PFSK-1 (cell line): Measurements from ENCODE around the gene CCDC30.
A peak's percentile ranks its signal among the peaks of the same experiment; 100 is the strongest.

Experiments used
- FOXP2 ChIP-seq: optimal IDR thresholded peaks from 2 replicates; pipeline ENCODE3; 2011; ENCODE audit warnings: borderline replicate concordance, control low read depth, inconsistent platforms; ENCODE audit not compliant: insufficient read depth; ENCODE audit errors: extremely low read length, extremely low read depth
- POLR2AphosphoS5 ChIP-seq: IDR thresholded peaks from 2 replicates; pipeline ENCODE4 v1.6.1; 2012; ENCODE audit warnings: low read depth, mild to moderate bottlenecking, control low read depth, low read length, moderate library complexity
- SIN3A ChIP-seq: IDR thresholded peaks from 2 replicates; pipeline ENCODE4 v1.6.1; 2012; ENCODE audit warnings: mild to moderate bottlenecking, low read length, moderate library complexity, borderline replicate concordance; ENCODE audit not compliant: insufficient read depth
- TAF1 ChIP-seq: IDR thresholded peaks from 2 replicates; pipeline ENCODE4 v1.6.1; 2012; ENCODE audit warnings: low read length, control low read depth, borderline replicate concordance; ENCODE audit not compliant: insufficient read depth
- TF ChIP-seq, protein P1 (sequence below), 2 experiments: IDR thresholded peaks; 2 replicates each; pipeline versions ENCODE4 v1.6.1 to v1.8.0; 2011 to 2012; ENCODE audit warnings: low read depth in 2 of 2, low read length in 2 of 2, control low read depth in 1 of 2, inconsistent platforms in 1 of 2, mild to moderate bottlenecking in 1 of 2, moderate library complexity in 1 of 2; ENCODE audit not compliant: insufficient read depth in 1 of 2

Gene CCDC30

DNA sequence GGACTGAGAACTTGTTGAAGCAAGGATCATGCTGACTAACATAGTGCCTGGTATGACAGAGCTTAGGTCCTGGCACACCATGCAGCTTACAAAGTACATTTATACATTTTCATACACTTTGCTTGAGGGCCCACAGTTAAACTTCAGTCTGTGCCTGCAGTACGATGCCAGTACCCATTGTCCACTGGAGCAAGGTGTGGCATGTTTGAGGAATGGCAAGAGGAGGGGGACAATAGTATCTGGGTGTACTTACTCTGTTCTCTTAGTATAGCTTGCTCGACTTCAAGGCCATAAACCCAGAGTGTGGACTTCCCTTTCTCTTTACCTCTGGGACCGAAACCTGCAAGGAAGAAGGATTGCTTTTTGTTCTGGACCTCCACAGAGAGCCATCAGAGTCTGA is 212.4 kb downstream of the CCDC30 start:
- TF ChIP-seq, protein P1, sequence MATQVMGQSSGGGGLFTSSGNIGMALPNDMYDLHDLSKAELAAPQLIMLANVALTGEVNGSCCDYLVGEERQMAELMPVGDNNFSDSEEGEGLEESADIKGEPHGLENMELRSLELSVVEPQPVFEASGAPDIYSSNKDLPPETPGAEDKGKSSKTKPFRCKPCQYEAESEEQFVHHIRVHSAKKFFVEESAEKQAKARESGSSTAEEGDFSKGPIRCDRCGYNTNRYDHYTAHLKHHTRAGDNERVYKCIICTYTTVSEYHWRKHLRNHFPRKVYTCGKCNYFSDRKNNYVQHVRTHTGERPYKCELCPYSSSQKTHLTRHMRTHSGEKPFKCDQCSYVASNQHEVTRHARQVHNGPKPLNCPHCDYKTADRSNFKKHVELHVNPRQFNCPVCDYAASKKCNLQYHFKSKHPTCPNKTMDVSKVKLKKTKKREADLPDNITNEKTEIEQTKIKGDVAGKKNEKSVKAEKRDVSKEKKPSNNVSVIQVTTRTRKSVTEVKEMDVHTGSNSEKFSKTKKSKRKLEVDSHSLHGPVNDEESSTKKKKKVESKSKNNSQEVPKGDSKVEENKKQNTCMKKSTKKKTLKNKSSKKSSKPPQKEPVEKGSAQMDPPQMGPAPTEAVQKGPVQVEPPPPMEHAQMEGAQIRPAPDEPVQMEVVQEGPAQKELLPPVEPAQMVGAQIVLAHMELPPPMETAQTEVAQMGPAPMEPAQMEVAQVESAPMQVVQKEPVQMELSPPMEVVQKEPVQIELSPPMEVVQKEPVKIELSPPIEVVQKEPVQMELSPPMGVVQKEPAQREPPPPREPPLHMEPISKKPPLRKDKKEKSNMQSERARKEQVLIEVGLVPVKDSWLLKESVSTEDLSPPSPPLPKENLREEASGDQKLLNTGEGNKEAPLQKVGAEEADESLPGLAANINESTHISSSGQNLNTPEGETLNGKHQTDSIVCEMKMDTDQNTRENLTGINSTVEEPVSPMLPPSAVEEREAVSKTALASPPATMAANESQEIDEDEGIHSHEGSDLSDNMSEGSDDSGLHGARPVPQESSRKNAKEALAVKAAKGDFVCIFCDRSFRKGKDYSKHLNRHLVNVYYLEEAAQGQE (IDR thresholded peaks at IDR 0.05; ENCODE audit: insufficient read depth in 1 of 2, low read depth in 2 of 2, low read length in 2 of 2), result no peak
- TF ChIP-seq TAF1 (no peak), FOXP2 (no peak), SIN3A (no peak), POLR2AphosphoS5 (no peak)

DNA sequence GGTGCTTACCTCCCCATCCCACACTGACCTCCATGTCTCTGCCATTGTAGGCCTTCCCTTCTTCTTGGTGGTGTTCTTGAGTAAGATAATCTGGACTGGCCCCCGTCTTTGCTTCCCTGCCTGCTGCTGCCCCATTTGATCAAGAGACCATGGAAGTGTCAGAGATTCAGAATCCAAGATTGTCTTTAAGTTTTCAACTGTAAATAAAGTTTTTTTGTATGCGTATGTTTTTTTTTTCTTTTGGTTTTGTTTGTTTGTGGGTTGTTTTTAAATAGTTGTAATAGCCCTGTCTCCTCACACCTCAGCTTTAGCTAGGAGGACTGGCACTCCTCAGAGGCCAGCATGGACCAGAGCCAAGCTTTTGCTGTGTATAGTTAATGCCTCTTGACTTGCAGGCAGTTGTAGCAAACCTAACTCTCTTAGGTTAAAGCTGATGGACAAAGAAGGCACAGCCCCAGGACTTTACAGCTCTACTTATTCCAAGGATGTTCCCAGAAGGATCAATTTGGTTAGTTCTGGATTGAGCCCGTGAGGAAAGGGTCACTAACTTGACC is 213.5 kb downstream of the CCDC30 start:
- TF ChIP-seq SIN3A, result no peak
- no peak for TF ChIP-seq TAF1

DNA sequence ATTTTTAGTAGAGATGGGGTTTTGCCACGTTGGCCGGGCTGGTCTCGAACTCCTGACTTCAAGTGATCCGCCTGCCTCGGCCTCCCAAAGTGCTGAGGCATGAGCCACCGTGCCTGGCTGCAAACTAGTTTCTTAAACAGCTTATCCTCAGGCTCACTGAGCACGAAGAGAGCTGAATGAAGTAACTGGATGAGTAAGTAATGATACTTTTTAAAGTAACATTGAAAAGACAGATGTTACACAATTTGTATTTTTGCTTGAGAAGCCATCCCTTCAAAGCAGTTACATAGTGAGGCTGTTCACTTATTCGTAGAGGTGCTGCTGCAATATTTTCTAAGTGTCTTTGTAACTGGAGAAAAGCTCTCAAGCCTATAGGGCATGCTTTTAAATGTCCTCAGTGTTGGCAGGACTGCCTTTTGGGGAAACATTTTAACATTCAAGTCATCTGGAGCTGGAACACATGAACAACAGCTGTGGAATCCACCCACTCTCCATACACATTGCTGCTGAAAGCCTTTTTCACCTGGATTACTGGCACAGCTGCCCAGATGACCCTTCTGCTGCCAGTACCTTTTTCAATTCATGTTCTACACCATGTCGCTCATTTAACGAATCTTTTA is 216.4 kb downstream of the CCDC30 start:
- TF ChIP-seq FOXP2 (no peak), POLR2AphosphoS5 (no peak), SIN3A (no peak)

DNA sequence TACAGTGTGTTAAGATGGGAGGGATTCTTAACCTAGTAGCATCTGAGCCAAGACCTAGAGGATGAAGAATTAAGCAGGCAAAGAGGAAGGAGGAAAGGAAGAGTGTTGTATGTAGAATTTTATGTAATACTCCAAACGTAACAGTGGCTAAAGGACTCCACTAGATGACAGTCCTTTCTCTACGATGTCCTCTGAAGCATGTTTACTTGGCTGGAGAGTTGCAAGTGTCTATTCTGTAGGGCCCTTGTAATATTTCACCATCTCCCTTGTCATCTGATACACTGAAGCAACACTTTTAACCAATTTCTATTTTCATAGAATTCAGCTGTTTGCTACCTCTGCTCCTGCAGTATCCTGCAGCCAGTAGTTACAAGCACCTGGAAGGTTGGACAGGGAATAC is 217.0 kb downstream of the CCDC30 start:
- TF ChIP-seq TAF1 (no peak), FOXP2 (no peak), SIN3A (no peak), POLR2AphosphoS5 (no peak)
- TF ChIP-seq, protein P1 (IDR thresholded peaks at IDR 0.05; ENCODE audit: insufficient read depth in 1 of 2, low read depth in 2 of 2, low read length in 2 of 2), result no peak

DNA sequence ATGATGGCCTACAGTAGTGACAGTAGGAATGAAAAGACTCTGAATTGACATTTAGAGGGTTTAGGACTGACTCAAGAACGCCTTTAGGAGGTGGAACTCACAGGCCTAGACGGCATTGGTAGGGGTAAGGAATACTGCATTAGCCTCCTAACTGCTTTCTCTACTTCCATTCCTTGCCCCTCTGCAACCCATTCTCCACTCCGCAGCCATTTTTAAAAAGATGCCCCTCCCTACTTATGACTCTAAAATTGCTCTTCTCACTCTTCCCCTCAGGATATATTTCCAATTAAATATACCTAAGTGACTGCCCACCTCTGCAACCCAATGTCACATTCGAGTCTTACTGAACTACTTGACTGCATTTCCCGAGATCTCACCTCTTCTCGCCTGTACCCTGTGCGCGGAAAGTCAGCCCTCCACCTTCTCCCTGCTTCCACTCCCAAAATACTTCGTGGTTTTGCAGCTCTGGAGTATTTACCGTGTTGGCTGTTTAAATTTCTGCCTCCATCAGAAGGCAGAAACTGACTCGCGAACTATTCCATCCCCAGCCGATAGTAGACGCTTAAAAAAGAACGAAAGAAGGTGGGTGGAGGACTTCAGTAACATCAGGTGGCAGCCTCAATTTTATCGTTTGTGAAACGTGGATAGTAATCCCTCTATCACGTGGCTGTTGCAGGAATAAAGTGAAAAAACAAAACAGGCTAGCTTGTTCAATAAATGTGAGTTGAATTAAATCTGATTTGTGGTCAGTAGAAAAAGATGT is 218.0 kb downstream of the CCDC30 start:
- 0 out of 2 replicates have a peak, but pooled peaks have one; percentile 29 for TF ChIP-seq TAF1
- no peak for TF ChIP-seq SIN3A

DNA sequence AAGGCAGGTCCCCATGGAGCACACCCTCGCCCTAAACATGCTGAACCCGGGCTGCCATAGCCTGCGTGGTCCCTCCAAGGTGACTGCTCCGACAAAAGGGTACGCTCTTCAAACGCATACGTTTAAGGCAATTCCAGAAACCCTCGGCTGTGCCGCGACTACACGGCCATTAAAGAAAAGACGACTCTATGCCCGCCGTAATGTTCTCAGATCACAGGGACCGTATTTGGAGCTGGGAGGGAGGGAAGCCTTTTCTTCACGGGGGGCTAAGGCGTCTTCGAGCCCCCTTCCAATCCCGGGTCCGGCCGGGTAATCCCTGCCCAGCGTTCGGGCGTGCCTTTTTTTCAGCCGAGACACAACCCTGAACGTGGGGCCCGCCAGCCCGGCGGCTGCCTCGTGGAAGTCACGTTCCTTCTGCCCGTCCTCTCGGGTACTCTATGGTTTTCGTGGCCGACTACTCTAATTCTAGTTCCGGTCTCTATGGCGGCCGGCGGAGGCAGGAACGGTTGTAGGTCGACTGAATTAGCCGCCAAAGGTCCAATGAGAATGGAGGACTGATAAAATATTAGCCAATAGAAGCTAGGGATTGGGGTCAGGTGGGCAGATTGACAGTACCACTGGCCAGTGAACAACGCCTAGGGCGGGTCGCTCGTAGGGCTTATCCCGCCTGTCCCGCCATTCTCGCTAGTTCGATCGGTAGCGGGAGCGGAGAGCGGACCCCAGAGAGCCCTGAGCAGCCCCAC is 218.8 kb downstream of the CCDC30 start, which contains the start of gene YBX1:
TSS of gene YBX1 (plus strand) at position 678 of the 743 bp plus-strand sequence. CDS start 148 bp downstream, outside the sequence.
- TF ChIP-seq FOXP2, result no peak
- TF ChIP-seq POLR2AphosphoS5, result peak; percentile 63; the same call in 1 of the 2 replicates
